HepG2 (cell line): ENCODE measurements around the gene TAOK3. TPM values are rescaled to one million over a fixed set of nuclear protein-coding genes. Genes with fewer than 3 reads are reported as not detected.

Experiments
- AGO2 ChIP-seq: fragments of 200-400 bp; formaldehyde crosslinking; optimal IDR thresholded peaks from 2 replicates; pipeline ENCODE3; 2017; ENCODE audit warnings: mild to moderate bottlenecking, low read depth, low read length, moderate library complexity
- ATF7 ChIP-seq, 2 experiments: fragments of 450-650 bp in 1 of 2; sonication (generic) in 1 of 2; formaldehyde crosslinking in 1 of 2; IDR thresholded peaks; 2 replicates each; pipeline versions ENCODE4 v1.4.0 to v1.6.1; 2016 to 2020; ENCODE audit warnings: antibody characterized with exemption in 1 of 2, mild to moderate bottlenecking in 1 of 2, missing genetic modification reagents in 1 of 2
- BRCA1 ChIP-seq: sonication (generic); formaldehyde crosslinking; IDR thresholded peaks from 2 replicates; pipeline ENCODE4 v1.4.0; 2020; ENCODE audit warnings: missing genetic modification reagents
- CSRNP2 ChIP-seq: sonication (generic); formaldehyde crosslinking; conservative IDR thresholded peaks from 2 replicates; pipeline ENCODE4 v1.8.0; 2022; ENCODE audit warnings: low read depth, missing genetic modification reagents
- ESRRA ChIP-seq: sonication (generic); formaldehyde crosslinking; IDR thresholded peaks from 2 replicates; pipeline ENCODE4 v1.5.1; 2020; ENCODE audit warnings: mild to moderate bottlenecking, low read depth, missing genetic modification reagents
- HCFC1 ChIP-seq: fragments of 150-350 bp; IDR thresholded peaks from 2 replicates; pipeline ENCODE4 v1.6.1; 2014; ENCODE audit warnings: low read depth, low read length
- HNF4A ChIP-seq: sonication (generic); formaldehyde crosslinking; IDR thresholded peaks from 2 replicates; pipeline ENCODE4 v1.4.0; 2020; ENCODE audit warnings: missing genetic modification reagents
- NFYB ChIP-seq: sonication (generic); formaldehyde crosslinking; IDR thresholded peaks from 2 replicates; pipeline ENCODE4 v1.4.0; 2020; ENCODE audit warnings: missing genetic modification reagents
- NONO ChIP-seq, 2 experiments: fragments of 450-650 bp in 1 of 2; sonication (generic) in 1 of 2; formaldehyde crosslinking in 1 of 2; IDR thresholded peaks in 1 of 2; conservative IDR thresholded peaks in 1 of 2; 2 replicates each; pipeline versions ENCODE4 v1.6.1 to v1.8.0; 2017 to 2022; ENCODE audit warnings: mild to moderate bottlenecking in 1 of 2, missing genetic modification reagents in 1 of 2, moderate library complexity in 1 of 2
- POLR2A ChIP-seq, 2 experiments: IDR thresholded peaks; 2 replicates each; pipeline ENCODE4 v1.6.1; 2011; ENCODE audit warnings: low read depth in 2 of 2, low read length in 2 of 2, mild to moderate bottlenecking in 1 of 2, moderate library complexity in 1 of 2; ENCODE audit not compliant: insufficient read depth in 1 of 2
- RCOR2 ChIP-seq: IDR thresholded peaks from 2 replicates; pipeline ENCODE4 v1.6.1; 2016; ENCODE audit warnings: missing biosample characterization, missing genetic modification reagents
- SOX13 ChIP-seq, 3 experiments: fragments of 450-650 bp in 1 of 3; sonication (generic) in 1 of 3; formaldehyde crosslinking in 1 of 3; IDR thresholded peaks in 2 of 3; conservative IDR thresholded peaks in 1 of 3; 2 replicates each; pipeline versions ENCODE4 v1.5.0 to v1.6.1; 2016 to 2020; ENCODE audit warnings: antibody characterized with exemption in 1 of 3, mild to moderate bottlenecking in 1 of 3, missing compliant biosample characterization in 1 of 3, missing genetic modification reagents in 1 of 3, moderate library complexity in 1 of 3
- SP5 ChIP-seq: IDR thresholded peaks from 2 replicates; pipeline ENCODE4 v1.6.1; 2016; ENCODE audit warnings: low read depth, borderline replicate concordance
- TAF15 ChIP-seq: fragments of 200-400 bp; formaldehyde crosslinking; IDR thresholded peaks from one replicate; pipeline ENCODE4 v1.6.1; 2018; ENCODE audit warnings: mild to moderate bottlenecking, low read depth, low read length; ENCODE audit not compliant: poor library complexity, severe bottlenecking
- ZFP36 ChIP-seq: fragments of 150-350 bp; IDR thresholded peaks from 2 replicates; pipeline ENCODE4 v1.6.1; 2018; ENCODE audit warnings: borderline replicate concordance, low read length, low read depth; ENCODE audit not compliant: partially characterized antibody
- ZMYM2 ChIP-seq: sonication (generic); formaldehyde crosslinking; IDR thresholded peaks from 2 replicates; pipeline ENCODE4 v1.8.0; 2022; ENCODE audit warnings: mild to moderate bottlenecking, missing genetic modification reagents
- ZNF343 ChIP-seq: sonication (generic); formaldehyde crosslinking; IDR thresholded peaks from 2 replicates; pipeline ENCODE4 v1.4.0; 2020; ENCODE audit warnings: mild to moderate bottlenecking, missing genetic modification reagents
- ZNF614 ChIP-seq: IDR thresholded peaks from 2 replicates; pipeline ENCODE4 v1.6.1; 2018; ENCODE audit warnings: missing biosample characterization, missing genetic modification reagents, inconsistent platforms, borderline replicate concordance
- ZNF713 ChIP-seq: sonication (generic); formaldehyde crosslinking; IDR thresholded peaks from 2 replicates; pipeline ENCODE4 v1.4.0; 2020; ENCODE audit warnings: mild to moderate bottlenecking, missing genetic modification reagents
- ZSCAN22 ChIP-seq: sonication (generic); formaldehyde crosslinking; IDR thresholded peaks from 2 replicates; pipeline ENCODE4 v1.4.0; 2020; ENCODE audit warnings: mild to moderate bottlenecking, missing genetic modification reagents
- polyA plus RNA-seq, 8 experiments: library from polyadenylated mRNA; depleted of rRNA in 3 of 8; stranded (reverse) in 7 of 8; unstranded in 1 of 8; fragments of >200 nt; fragmentation: Illumina TruSeq in 4 of 8; extraction: Trizol in 4 of 8; gene quantifications; 2 replicates each; pipeline versions ENCODE4 v1.2.1 to v1.2.3, GENCODE V29; 2011 to 2016; ENCODE audit warnings: low read depth in 4 of 8, missing spikeins in 1 of 8, mixed read lengths in 1 of 8; ENCODE audit not compliant: insufficient read depth in 1 of 8
- total RNA-seq, 5 experiments: library from RNA; depleted of rRNA; stranded (reverse); fragments of >200 nt; fragmentation: Illumina TruSeq; extraction: Trizol; gene quantifications; 2 replicates each; pipeline ENCODE4 v1.2.3, GENCODE V29; 2016; ENCODE audit warnings: low read depth in 1 of 5
- TF ChIP-seq, protein P1 (sequence below): IDR thresholded peaks from 2 replicates; pipeline ENCODE4 v1.6.1; 2018; ENCODE audit warnings: missing genetic modification reagents, mild to moderate bottlenecking, missing compliant biosample characterization
- TF ChIP-seq, protein P2 (sequence below): sonication (generic); formaldehyde crosslinking; IDR thresholded peaks from 2 replicates; pipeline ENCODE4 v1.4.0; 2020; ENCODE audit warnings: mild to moderate bottlenecking, missing genetic modification reagents

Gene TAOK3
- total and polyA plus RNA-seq, 2 of the 13 experiments (the other 11 are each of a cell fraction or from before 2014, with no cell fraction given): 10.4 to 12.3 TPM

DNA sequence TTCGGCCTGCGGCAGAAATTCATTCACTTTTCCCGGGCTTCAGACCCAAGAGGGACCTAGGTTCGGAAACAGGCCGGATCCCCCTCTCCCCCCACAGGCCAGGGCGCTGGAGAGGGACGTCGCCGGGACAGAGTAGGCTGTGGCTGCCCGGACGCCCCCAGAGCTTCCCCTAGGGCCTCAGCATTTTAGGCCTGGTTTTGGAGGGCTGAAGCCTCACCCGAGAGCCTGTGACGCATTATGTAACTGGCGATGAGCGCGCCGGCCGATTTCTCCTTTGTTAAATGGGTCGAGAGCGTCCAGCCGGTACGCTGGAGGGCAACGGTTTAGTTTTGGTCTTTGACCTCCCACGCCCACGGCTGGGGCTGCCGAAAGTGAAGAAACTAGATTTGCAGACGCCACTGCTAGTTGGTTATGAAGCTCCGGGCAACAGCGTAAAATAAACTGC, 236.1 kb downstream of the TAOK3 start (continued):
- TF ChIP-seq NONO (IDR thresholded peaks at IDR 0.05) (no peak), NONO (CRISPR knock-in tag; conservative IDR thresholded peaks at IDR 0.05) (0 out of 2 replicates have a peak, but pooled peaks have one; percentile 5), HNF4A (CRISPR knock-in tag) (peak; percentile 79), ZFP36 (no peak), TAF15 (peak; percentile 48), ZNF713 (CRISPR knock-in tag) (0 out of 2 replicates have a peak, but pooled peaks have one; percentile 4), POLR2A (IDR thresholded peaks at IDR 0.05; ENCODE audit: insufficient read depth in 1 of 2, low read depth in 2 of 2, low read length in 2 of 2) (0 out of 4 replicates have a peak, but pooled peaks of 1 of the 2 experiments have one; percentile 25), ZSCAN22 (CRISPR knock-in tag) (no peak), ZNF343 (CRISPR knock-in tag) (no peak), ZNF614 (no peak), ESRRA (CRISPR knock-in tag) (peak; percentile 31; the same call in 1 of the 2 replicates), HCFC1 (no peak), ATF7 (IDR thresholded peaks at IDR 0.05) (no peak), ATF7 (CRISPR knock-in tag; IDR thresholded peaks at IDR 0.05) (no peak), CSRNP2 (CRISPR knock-in tag) (no peak), SOX13 (IDR thresholded peaks at IDR 0.05) (no peak), SOX13 (CRISPR knock-in tag; conservative IDR thresholded peaks at IDR 0.05 in 1 of 2, IDR thresholded peaks at IDR 0.05 in 1 of 2) (no peak), AGO2 (peak; percentile 97), NFYB (CRISPR knock-in tag) (no peak), ZMYM2 (CRISPR knock-in tag) (no peak), SP5 (CRISPR knock-in tag) (peak; percentile 61; the same call in 1 of the 2 replicates), RCOR2 (CRISPR knock-in tag) (peak; percentile 21; the same call in 1 of the 2 replicates), BRCA1 (CRISPR knock-in tag) (0 out of 2 replicates have a peak, but pooled peaks have one; percentile 6)
- TF ChIP-seq, protein P1, sequence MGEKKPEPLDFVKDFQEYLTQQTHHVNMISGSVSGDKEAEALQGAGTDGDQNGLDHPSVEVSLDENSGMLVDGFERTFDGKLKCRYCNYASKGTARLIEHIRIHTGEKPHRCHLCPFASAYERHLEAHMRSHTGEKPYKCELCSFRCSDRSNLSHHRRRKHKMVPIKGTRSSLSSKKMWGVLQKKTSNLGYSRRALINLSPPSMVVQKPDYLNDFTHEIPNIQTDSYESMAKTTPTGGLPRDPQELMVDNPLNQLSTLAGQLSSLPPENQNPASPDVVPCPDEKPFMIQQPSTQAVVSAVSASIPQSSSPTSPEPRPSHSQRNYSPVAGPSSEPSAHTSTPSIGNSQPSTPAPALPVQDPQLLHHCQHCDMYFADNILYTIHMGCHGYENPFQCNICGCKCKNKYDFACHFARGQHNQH: no peak
- TF ChIP-seq, protein P2, sequence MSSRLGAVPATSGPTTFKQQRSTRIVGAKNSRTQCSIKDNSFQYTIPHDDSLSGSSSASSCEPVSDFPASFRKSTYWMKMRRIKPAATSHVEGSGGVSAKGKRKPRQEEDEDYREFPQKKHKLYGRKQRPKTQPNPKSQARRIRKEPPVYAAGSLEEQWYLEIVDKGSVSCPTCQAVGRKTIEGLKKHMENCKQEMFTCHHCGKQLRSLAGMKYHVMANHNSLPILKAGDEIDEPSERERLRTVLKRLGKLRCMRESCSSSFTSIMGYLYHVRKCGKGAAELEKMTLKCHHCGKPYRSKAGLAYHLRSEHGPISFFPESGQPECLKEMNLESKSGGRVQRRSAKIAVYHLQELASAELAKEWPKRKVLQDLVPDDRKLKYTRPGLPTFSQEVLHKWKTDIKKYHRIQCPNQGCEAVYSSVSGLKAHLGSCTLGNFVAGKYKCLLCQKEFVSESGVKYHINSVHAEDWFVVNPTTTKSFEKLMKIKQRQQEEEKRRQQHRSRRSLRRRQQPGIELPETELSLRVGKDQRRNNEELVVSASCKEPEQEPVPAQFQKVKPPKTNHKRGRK (CRISPR knock-in tag): no peak
